WTC11 (cell line): ENCODE data around the gene TDP2. TPM values are rescaled to one million over a fixed set of nuclear protein-coding genes. Genes with fewer than 3 reads are reported as not detected.

Experiments
- ATAC-seq: fragments of 200-7000 bp; cut with Tn5 transposase; 2 replicates; pipeline ENCODE4 v1.10.0; 2021; ENCODE audit warnings: mild to moderate bottlenecking, moderate library complexity
- CTCF ChIA-PET: fragments of 300-600 bp; sonication (Branson Sonifier 250); formaldehyde crosslinking; loops from one replicate; lab custom pipeline; 2021; ENCODE audit warnings: antibody characterized with exemption; lab: Charles Lee
- POLR2A ChIA-PET: fragments of 350-600 bp; sonication (Branson Sonifier 250); formaldehyde crosslinking; loops from one replicate; lab custom pipeline; 2021; ENCODE audit warnings: antibody characterized with exemption; lab: Charles Lee
- DNase-seq: peaks from one replicate; pipeline ENCODE4 v3.0.0; 2021; ENCODE audit warnings: low spot score
- H3K27ac Mint-ChIP-seq: 2 replicates; pipeline ENCODE4 v1.8.0; 2021; ENCODE audit warnings: mixed read lengths
- H3K27me3 Mint-ChIP-seq: 2 replicates; pipeline ENCODE4 v1.8.0; 2021; ENCODE audit warnings: low read depth, mild to moderate bottlenecking, moderate library complexity, mixed read lengths
- H3K36me3 Mint-ChIP-seq: 2 replicates; pipeline ENCODE4 v1.8.0; 2021; ENCODE audit warnings: mixed read lengths
- H3K4me1 Mint-ChIP-seq: 2 replicates; pipeline ENCODE4 v1.8.0; 2022; ENCODE audit warnings: mixed read lengths
- H3K4me3 Mint-ChIP-seq: 2 replicates; pipeline ENCODE4 v1.8.0; 2021; ENCODE audit warnings: mild to moderate bottlenecking, moderate library complexity, mixed read lengths
- H3K9me3 Mint-ChIP-seq: 2 replicates; pipeline ENCODE4 v1.8.0; 2021; ENCODE audit warnings: mixed read lengths
- CBFB ChIP-seq: sonication (generic); formaldehyde crosslinking; IDR thresholded peaks from 2 replicates; pipeline ENCODE4 v1.8.1; 2022; ENCODE audit warnings: mild to moderate bottlenecking, low read depth, missing genetic modification reagents
- ELF4 ChIP-seq: sonication (generic); formaldehyde crosslinking; IDR thresholded peaks from 2 replicates; pipeline ENCODE4 v1.8.1; 2022; ENCODE audit warnings: low read depth, mild to moderate bottlenecking, moderate library complexity, missing genetic modification reagents
- FOXJ3 ChIP-seq: sonication (generic); formaldehyde crosslinking; IDR thresholded peaks from 2 replicates; pipeline ENCODE4 v1.9.0; 2021; ENCODE audit warnings: missing genetic modification reagents, mild to moderate bottlenecking, borderline replicate concordance
- GTF2I ChIP-seq: fragments of 250-450 bp; sonication (Bioruptor Pico); conservative IDR thresholded peaks from 2 replicates; pipeline ENCODE4 v1.4.0; 2021; ENCODE audit warnings: mild to moderate bottlenecking
- JUN ChIP-seq: sonication (generic); formaldehyde crosslinking; IDR thresholded peaks from 2 replicates; pipeline ENCODE4 v1.8.0; 2023; ENCODE audit warnings: mild to moderate bottlenecking, missing genetic modification reagents
- MXD4 ChIP-seq: fragments of 250-450 bp; sonication (Bioruptor Pico); IDR thresholded peaks from 2 replicates; pipeline ENCODE4 v1.8.0; 2021; ENCODE audit warnings: mild to moderate bottlenecking, moderate library complexity, borderline replicate concordance
- MYBL2 ChIP-seq: sonication (generic); formaldehyde crosslinking; IDR thresholded peaks from 2 replicates; pipeline ENCODE4 v1.8.1; 2023; ENCODE audit warnings: mild to moderate bottlenecking, moderate library complexity, missing genetic modification reagents
- NFYB ChIP-seq: sonication (generic); formaldehyde crosslinking; conservative IDR thresholded peaks from 2 replicates; pipeline ENCODE4 v1.8.0; 2022; ENCODE audit warnings: low read depth, missing genetic modification reagents
- TP53 ChIP-seq: sonication (generic); formaldehyde crosslinking; IDR thresholded peaks from 2 replicates; pipeline ENCODE4 v1.8.1; 2023; ENCODE audit warnings: mild to moderate bottlenecking, missing genetic modification reagents
- ZBTB21 ChIP-seq: sonication (generic); formaldehyde crosslinking; IDR thresholded peaks from 2 replicates; pipeline ENCODE4 v1.8.1; 2023; ENCODE audit warnings: mild to moderate bottlenecking, missing genetic modification reagents, borderline replicate concordance
- total RNA-seq: library from RNA; stranded (reverse); gene quantifications from 3 replicates; pipeline ENCODE4 v1.2.3, GENCODE V29; 2021
- TF ChIP-seq, protein P1 (sequence below): sonication (generic); formaldehyde crosslinking; IDR thresholded peaks from 2 replicates; pipeline ENCODE4 v1.8.0; 2023; ENCODE audit warnings: missing genetic modification reagents
- TF ChIP-seq, protein P2 (sequence below): sonication (generic); formaldehyde crosslinking; IDR thresholded peaks from 2 replicates; pipeline ENCODE4 v1.8.1; 2023; ENCODE audit warnings: mild to moderate bottlenecking, moderate library complexity, missing genetic modification reagents
- TF ChIP-seq, protein P3 (sequence below): sonication (generic); formaldehyde crosslinking; IDR thresholded peaks from 2 replicates; pipeline ENCODE4 v1.8.0; 2023; ENCODE audit warnings: missing genetic modification reagents, mild to moderate bottlenecking, borderline replicate concordance
- TF ChIP-seq, protein P4 (sequence below): sonication (generic); formaldehyde crosslinking; IDR thresholded peaks from 2 replicates; pipeline ENCODE4 v1.8.0; 2022; ENCODE audit warnings: mild to moderate bottlenecking, missing genetic modification reagents
- TF ChIP-seq, protein P5 (sequence below): sonication (generic); formaldehyde crosslinking; IDR thresholded peaks from 2 replicates; pipeline ENCODE4 v1.8.1; 2022; ENCODE audit warnings: mild to moderate bottlenecking, moderate library complexity, missing genetic modification reagents

TDP2 gene
- total RNA-seq, 1 experiment from 2014 or later: 49.1 TPM

DNA sequence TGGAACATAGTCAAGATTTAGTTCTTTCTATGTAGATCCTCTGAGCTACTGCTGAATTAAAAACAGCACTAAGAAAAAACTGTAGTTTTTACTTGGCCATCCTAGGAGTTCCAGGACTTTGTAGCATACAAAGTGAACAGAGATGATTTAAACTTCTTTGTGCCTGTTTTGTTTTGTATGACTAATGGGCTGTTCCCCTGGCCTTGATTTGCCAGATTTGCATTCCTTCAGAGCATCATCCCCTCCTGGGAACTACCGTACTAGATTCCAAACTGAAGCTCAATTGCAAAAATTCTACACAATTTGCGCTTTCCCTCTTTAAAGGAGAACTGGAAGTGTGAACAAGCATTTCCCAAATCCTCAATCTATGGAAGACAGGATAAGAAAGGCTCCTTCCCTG is 23.3 kb upstream of the TDP2 start:
- ATAC-seq (no peak), DNase-seq (no peak)
- TF ChIP-seq GTF2I: no peak
- no peak for TF ChIP-seq FOXJ3 (CRISPR knock-in tag)
- TF ChIP-seq MYBL2 (CRISPR knock-in tag): no peak
- TF ChIP-seq, protein P1, sequence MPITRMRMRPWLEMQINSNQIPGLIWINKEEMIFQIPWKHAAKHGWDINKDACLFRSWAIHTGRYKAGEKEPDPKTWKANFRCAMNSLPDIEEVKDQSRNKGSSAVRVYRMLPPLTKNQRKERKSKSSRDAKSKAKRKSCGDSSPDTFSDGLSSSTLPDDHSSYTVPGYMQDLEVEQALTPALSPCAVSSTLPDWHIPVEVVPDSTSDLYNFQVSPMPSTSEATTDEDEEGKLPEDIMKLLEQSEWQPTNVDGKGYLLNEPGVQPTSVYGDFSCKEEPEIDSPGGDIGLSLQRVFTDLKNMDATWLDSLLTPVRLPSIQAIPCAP (CRISPR knock-in tag): no peak
- TF ChIP-seq ELF4 (CRISPR knock-in tag): no peak
- TF ChIP-seq TP53 (CRISPR knock-in tag): no peak
- TF ChIP-seq, protein P2, sequence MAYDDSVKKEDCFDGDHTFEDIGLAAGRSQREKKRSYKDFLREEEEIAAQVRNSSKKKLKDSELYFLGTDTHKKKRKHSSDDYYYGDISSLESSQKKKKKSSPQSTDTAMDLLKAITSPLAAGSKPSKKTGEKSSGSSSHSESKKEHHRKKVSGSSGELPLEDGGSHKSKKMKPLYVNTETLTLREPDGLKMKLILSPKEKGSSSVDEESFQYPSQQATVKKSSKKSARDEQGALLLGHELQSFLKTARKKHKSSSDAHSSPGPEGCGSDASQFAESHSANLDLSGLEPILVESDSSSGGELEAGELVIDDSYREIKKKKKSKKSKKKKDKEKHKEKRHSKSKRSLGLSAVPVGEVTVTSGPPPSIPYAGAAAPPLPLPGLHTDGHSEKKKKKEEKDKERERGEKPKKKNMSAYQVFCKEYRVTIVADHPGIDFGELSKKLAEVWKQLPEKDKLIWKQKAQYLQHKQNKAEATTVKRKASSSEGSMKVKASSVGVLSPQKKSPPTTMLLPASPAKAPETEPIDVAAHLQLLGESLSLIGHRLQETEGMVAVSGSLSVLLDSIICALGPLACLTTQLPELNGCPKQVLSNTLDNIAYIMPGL (CRISPR knock-in tag): no peak
- no peak for TF ChIP-seq ZBTB21 (CRISPR knock-in tag)
- TF ChIP-seq, protein P3, sequence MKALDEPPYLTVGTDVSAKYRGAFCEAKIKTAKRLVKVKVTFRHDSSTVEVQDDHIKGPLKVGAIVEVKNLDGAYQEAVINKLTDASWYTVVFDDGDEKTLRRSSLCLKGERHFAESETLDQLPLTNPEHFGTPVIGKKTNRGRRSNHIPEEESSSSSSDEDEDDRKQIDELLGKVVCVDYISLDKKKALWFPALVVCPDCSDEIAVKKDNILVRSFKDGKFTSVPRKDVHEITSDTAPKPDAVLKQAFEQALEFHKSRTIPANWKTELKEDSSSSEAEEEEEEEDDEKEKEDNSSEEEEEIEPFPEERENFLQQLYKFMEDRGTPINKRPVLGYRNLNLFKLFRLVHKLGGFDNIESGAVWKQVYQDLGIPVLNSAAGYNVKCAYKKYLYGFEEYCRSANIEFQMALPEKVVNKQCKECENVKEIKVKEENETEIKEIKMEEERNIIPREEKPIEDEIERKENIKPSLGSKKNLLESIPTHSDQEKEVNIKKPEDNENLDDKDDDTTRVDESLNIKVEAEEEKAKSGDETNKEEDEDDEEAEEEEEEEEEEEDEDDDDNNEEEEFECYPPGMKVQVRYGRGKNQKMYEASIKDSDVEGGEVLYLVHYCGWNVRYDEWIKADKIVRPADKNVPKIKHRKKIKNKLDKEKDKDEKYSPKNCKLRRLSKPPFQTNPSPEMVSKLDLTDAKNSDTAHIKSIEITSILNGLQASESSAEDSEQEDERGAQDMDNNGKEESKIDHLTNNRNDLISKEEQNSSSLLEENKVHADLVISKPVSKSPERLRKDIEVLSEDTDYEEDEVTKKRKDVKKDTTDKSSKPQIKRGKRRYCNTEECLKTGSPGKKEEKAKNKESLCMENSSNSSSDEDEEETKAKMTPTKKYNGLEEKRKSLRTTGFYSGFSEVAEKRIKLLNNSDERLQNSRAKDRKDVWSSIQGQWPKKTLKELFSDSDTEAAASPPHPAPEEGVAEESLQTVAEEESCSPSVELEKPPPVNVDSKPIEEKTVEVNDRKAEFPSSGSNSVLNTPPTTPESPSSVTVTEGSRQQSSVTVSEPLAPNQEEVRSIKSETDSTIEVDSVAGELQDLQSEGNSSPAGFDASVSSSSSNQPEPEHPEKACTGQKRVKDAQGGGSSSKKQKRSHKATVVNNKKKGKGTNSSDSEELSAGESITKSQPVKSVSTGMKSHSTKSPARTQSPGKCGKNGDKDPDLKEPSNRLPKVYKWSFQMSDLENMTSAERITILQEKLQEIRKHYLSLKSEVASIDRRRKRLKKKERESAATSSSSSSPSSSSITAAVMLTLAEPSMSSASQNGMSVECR: no peak
- no peak for TF ChIP-seq JUN (CRISPR knock-in tag)
- TF ChIP-seq, protein P4, sequence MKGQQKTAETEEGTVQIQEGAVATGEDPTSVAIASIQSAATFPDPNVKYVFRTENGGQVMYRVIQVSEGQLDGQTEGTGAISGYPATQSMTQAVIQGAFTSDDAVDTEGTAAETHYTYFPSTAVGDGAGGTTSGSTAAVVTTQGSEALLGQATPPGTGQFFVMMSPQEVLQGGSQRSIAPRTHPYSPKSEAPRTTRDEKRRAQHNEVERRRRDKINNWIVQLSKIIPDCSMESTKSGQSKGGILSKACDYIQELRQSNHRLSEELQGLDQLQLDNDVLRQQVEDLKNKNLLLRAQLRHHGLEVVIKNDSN: no peak
- TF ChIP-seq, protein P5, sequence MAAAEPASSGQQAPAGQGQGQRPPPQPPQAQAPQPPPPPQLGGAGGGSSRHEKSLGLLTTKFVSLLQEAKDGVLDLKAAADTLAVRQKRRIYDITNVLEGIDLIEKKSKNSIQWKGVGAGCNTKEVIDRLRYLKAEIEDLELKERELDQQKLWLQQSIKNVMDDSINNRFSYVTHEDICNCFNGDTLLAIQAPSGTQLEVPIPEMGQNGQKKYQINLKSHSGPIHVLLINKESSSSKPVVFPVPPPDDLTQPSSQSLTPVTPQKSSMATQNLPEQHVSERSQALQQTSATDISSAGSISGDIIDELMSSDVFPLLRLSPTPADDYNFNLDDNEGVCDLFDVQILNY (CRISPR knock-in tag): no peak
- TF ChIP-seq MXD4 (CRISPR knock-in tag): no peak
- TF ChIP-seq NFYB (CRISPR knock-in tag): no peak
- Mint-ChIP-seq H3K9me3 (0 out of 2 replicates have a peak, but pooled peaks cover 3% of the 10 kb centered on the region), H3K27ac (peak overlapping the region; percentile 22; the same call in 1 of the 2 replicates), H3K4me1 (peaks cover 29% of the 10 kb centered on the region), H3K36me3 (peaks cover 13% of the 10 kb centered on the region), H3K27me3 (no peaks in the 10 kb centered on the region), H3K4me3 (no peak overlapping the region)
- ChIA-PET CTCF (no interaction called here), POLR2A (no interaction called here)

DNA sequence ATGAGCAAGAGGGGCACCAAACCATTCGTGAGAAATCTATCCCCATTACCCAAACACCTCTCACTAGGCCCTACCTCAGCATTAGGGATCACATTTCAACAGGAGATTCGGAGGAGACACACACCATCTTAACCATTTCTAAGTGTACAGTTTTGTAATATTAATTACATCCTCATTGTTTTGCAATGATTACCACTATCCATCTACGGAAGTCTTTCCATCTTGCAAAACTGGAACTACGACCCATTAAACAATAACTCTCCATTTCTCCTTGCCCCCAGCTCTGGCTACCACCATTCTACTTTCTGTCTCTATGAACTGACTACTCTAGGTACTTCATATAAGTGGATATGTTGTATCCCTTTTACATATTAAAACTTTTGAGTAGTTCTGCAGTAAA is 20.2 kb upstream of the TDP2 start:
- ATAC-seq: no peak
- CTCF ChIA-PET: no interaction called here
- no peak for TF ChIP-seq CBFB (CRISPR knock-in tag)
- H3K4me1 Mint-ChIP-seq: peaks cover 50% of the 10 kb centered on the region
- peak overlapping the region; percentile 58 for H3K27ac Mint-ChIP-seq
- no peak overlapping the region for H3K4me3 Mint-ChIP-seq
- POLR2A ChIA-PET: no interaction called here
- DNase-seq: no peak
- peaks cover 20% of the 10 kb centered on the region for H3K36me3 Mint-ChIP-seq
- H3K27me3 Mint-ChIP-seq: no peaks in the 10 kb centered on the region
- H3K9me3 Mint-ChIP-seq: peaks cover 3% of the 10 kb centered on the region; the same call in 1 of the 2 replicates
